NCI-H2171 (cell line): Measurements from ENCODE around the gene XAGE1B.
"Not testable (repeated sequence)": the region's sequence is repeated elsewhere in the genome, so short reads cannot be mapped to it uniquely, and the experiment has no call there.

Source experiments
- DNase-seq: peaks from one replicate; lab custom pipeline; 2025; lab: John Stamatoyannopoulos, UW

The XAGE1B gene

DNA sequence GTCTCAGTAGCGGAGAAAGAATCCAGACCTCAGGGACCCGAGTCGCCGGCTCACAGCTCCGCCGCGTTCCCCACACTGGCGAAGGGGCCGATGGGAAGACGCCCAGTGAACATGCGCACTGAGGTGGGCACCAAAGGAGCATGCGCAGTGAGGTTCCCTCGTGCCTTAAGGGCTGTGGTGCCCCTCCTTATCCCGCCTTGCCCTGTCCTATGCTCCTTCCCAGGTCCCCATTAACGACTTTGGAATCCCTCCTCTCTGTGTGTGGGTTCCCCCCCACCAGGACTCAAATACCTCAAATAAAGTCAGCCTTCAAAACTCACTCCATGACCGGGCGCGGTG is at the start of gene XAGE1B:
Gene XAGE1B, minus strand, starts transcription at position 77 of the 339 bp plus-strand sequence. CDS start 1,536 bp downstream, outside the sequence.
- DNase-seq: not testable (repeated sequence)

- no peak for DNase-seq
Observed at GRCh38 chrX:52563105-52563504, 46.2 kb upstream of the XAGE1B start.

DNA sequence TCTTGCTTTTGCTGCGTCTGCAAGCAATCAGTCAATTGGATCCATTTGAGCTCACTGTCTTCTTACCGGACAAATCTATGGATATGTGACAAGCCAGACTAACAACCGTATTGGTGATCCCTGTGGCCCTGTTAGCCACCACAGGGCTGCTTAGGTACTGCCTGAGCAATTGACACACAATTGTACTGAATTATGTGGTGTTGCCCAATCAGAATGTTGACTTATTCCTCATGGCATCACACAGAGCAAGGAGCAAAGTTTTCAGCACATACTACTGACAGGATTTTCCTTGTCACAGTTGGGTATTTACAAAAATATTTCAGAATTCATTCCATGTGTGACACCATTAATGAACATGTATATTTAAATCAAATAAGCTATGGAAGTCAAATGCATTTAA is 41.3 kb upstream of the XAGE1B start:
- DNase-seq: no peak

- no peak for DNase-seq
Observed at GRCh38 chrX:52556741-52557140, 39.9 kb upstream of the XAGE1B start.

DNA sequence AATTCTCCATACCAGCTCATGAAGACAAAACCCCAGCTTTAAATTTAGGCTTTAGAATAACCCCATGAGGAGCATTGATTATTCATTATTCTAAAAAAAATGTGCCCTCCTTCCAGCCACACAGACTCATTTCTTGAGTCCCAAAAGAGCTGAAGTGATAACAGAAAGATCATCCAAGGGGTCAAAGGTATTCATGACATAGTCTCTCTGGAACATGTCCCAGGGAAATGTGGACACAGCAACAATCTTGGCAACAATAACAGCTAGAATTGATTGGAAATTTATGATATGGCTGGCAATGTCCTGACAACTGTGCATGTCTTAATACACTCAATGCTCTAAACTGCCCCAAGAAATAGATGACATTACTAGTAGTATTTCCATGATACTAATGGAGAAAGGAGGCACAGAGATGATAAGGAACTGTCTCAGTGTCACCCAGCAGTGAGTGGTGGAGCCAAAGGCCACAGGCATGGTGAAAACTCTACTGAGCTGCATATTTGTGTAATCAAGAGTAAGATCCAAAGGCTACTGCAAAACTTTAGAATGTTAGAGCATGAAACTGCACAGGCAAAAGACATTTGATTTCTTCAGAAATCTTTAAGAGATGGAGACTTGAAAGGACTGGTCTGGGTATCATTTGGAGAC is 37.3 kb upstream of the XAGE1B start:
- no peak for DNase-seq

GRCh38 chrX:52548769-52549168 is 31.9 kb upstream of the XAGE1B start:
- DNase-seq: not testable (repeated sequence)

DNA sequence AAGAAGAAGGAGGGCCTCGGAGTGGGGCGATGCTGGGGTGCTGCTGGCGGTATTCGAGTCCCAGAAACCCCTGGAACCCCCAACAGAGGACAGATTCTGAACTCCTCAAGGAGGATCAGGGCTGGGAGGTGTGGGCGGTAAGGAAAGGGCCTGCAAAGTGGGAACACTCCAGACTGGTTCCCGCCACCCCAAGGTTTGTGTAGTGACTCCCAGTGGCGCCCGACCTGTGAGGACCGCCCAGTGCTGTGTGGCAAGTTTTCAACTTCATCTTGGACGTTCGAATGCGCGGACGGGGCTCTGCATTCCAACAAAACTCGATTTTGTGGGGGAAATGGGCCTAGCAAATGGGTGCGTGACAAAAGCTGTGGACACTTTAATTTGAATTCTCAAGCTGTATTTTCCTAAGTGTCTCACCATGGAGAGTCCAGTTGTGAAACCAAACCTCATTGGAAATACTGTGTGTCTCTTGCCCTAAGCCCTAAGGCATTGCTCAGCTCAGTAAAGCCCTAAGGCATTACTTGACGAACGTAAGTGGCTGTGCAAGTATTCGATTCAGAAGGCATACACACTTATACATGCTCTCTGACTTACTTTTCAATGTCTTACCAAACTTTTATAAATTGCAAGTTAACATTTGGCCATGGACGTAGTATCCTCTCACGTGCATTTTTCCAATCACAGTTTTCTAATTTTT is 27.4 kb upstream of the XAGE1B start:
- no peak for DNase-seq

DNA sequence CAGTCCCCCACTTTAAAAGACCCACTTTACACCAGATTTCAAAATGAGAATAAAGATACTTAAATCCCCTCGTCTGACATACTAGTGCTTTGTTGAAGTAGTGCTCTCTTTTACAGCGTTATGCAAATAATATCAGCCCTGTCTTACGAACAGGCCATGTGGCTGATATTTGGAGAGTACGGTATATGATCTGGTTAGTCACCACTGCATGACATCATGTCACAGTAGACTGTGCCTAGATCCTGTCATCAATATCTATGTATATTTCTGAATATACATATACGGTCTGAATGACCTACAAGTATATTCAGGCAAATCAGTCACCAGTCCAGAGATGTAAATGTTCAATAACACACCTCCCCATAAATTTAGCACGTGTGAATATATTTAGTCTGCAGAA is 25.4 kb upstream of the XAGE1B start:
- DNase-seq: no peak

- DNase-seq: not testable (repeated sequence)
Observed at GRCh38 chrX:52541051-52541450, 24.2 kb upstream of the XAGE1B start.

GRCh38 chrX:52516110-52516986 is 515 bp downstream of the XAGE1B start:
- not testable (repeated sequence) for DNase-seq

- not testable (repeated sequence) for DNase-seq
Observed at GRCh38 chrX:52511126-52511525, 5.7 kb downstream of the XAGE1B start.

- DNase-seq: no peak
Observed at GRCh38 chrX:52509916-52510315, 6.9 kb downstream of the XAGE1B start.

DNA sequence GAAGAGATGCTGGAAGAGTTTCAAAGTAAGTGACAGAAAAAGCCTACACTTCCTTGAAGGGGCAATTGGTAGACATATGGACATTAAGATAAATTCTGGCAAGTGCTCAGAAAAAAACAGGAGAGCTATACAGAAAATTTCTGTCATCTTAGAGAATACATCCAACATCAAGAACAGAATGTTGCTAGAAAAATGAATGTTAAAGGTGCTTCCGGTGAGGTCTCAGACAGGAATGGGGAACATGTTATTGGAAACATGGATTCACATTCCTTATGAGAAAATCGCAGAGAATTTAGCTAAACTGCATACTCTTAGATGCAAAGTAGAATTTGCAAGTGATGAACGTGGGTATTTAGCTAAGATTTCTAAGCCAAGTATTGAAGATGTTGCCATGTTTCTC is 9.5 kb downstream of the XAGE1B start:
- DNase-seq: no peak

GRCh38 chrX:52504551-52504950 is 12.3 kb downstream of the XAGE1B start:
- DNase-seq: no peak

- DNase-seq: not testable (repeated sequence)
Observed at GRCh38 chrX:52501362-52501761, 15.5 kb downstream of the XAGE1B start.

- DNase-seq: not testable (repeated sequence)
Observed at GRCh38 chrX:52496419-52496772, 20.5 kb downstream of the XAGE1B start.

GRCh38 chrX:52495545-52496418 is 21.1 kb downstream of the XAGE1B start, which contains the start of gene XAGE1A:
TSS of gene XAGE1A (plus strand) at chrX:52495808. CDS start at chrX:52497362, 1,554 bp downstream.
- DNase-seq: not testable (repeated sequence)

- DNase-seq: not testable (repeated sequence)
Observed at GRCh38 chrX:52471301-52471700, 45.6 kb downstream of the XAGE1B start.
